ENCODE results near the gene ADGRG3.

DNA sequence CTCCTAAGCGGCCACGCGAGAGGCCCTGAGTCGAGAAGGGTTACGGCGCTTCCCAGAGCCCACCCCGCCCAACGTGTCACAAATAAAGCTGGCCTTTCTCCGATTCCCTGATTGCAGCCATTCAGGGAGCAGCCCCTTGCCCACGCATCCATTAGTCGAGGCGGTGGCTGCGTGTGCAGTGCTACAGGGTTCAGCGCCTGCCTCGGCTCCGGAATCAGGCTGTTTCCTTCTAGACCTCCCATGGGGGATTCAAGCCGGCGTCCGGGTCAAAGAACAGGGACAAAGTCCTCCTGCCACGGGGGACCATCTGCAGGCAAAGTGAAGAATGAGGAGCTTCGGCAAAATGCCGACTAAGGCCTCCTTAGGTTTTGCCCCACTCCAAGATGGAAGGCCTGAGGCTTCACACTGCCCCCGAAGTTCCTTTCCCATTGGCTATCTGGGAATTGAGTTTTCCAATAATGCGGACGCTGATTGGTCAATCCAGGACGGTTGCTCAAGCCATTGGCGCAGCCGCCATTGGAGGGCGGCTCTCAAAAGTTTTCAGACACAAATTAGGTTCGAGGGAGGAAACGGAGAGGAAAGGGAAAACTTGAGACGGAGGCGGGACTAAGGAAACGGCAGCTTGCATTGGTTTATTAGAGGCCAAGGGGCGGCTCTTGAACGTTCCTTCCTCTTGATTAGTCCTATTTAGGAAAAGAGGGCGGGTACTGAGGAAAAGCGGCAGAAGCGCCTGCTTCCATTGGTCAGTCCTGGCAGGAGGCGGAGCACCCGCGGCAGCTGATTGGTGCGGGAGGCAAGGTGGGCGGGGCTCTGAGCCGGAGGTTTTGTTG is 67.0 kb downstream of the ADGRG3 start:
- TF ChIP-seq CTCF (conservative IDR thresholded peaks at IDR 0.05) = no peak
- TF ChIP-seq EZH2 (IDR thresholded peaks at IDR 0.05; ENCODE audit: low read depth) = no peak

Measured in PC-9 (cell line).